H1 (cell line): ENCODE results near the gene ZAR1. TPM values are rescaled to one million over a fixed set of nuclear protein-coding genes. Genes with fewer than 3 reads are reported as not detected.

Experiments used
- GTF2F1 ChIP-seq: IDR thresholded peaks from 2 replicates; pipeline ENCODE4 v1.6.1; 2012; ENCODE audit warnings: low read depth, low read length, improper control_type of control experiment, borderline replicate concordance
- JUND ChIP-seq: IDR thresholded peaks from 2 replicates; pipeline ENCODE4 v1.6.1; 2011; ENCODE audit warnings: mild to moderate bottlenecking, improper control_type of control experiment, low read length
- polyA plus RNA-seq, 7 experiments: library from polyadenylated mRNA; depleted of rRNA in 3 of 7; stranded (reverse) in 5 of 7; unstranded in 2 of 7; fragments of >200 nt in 5 of 7; fragments of 200-250 nt in 2 of 7; gene quantifications; 1 replicate in 5 of 7; 2 replicates in 1 of 7; 4 replicates in 1 of 7; pipeline versions ENCODE4 v1.2.1 to v1.2.3, GENCODE V29; 2011 to 2013; ENCODE audit warnings: missing spikeins in 2 of 7, mixed read lengths in 2 of 7
- total RNA-seq: library from RNA; stranded (reverse); fragmentation: NEBNext Ultra II Directional; extraction: Animal tissue kit (Norgen Biotek cat#: 25700); gene quantifications from 2 replicates; pipeline ENCODE4 v1.2.1, GENCODE V29; 2021

Gene ZAR1
- total and polyA plus RNA-seq, 2 of the 8 experiments (the other 6 are each of a cell fraction or from before 2014, with no cell fraction given), result 0.33 to 0.78 TPM

GRCh38 chr4:48478273-48478672, 11.8 kb upstream of the ZAR1 start (continued):
- TF ChIP-seq JUND, result no peak
- no peak for TF ChIP-seq GTF2F1
